Right ventricle myocardium inferior (tissue), 1 donor: ENCODE measurements around the gene RPS25. TPM values are rescaled to one million over a fixed set of nuclear protein-coding genes. Genes with fewer than 3 reads are reported as not detected.
"Not testable (repeated sequence)": the region's sequence is repeated elsewhere in the genome, so short reads cannot be mapped to it uniquely, and the experiment has no call there.

ENCODE experiments used
- ATAC-seq: fragments of 200-7000 bp; cut with Tn5 transposase; one replicate; pipeline ENCODE4 v1.9.1; 2020; ENCODE audit warnings: mild to moderate bottlenecking, moderate library complexity
- DNase-seq: peaks from one replicate; pipeline ENCODE4 v3.0.0; 2021; ENCODE audit errors: missing footprints
- intact Hi-C: fragments of 100-400 bp; cut with DNase I; formaldehyde crosslinking; loops from one replicate; pipeline ENCODE4 v1.11.0; 2022
- total RNA-seq: library from RNA; stranded (reverse); fragmentation: NEBNext Ultra II Directional; extraction: Animal tissue kit (Norgen Biotek cat#: 25700); gene quantifications from one replicate; pipeline ENCODE4 v1.2.1, GENCODE V29; 2021
- donor health status: DM: no; HTN: yes; CAD: no; lungs with severe emphysema.

The RPS25 gene
- total RNA-seq, 1 donor from 2014 or later: 876 TPM

DNA sequence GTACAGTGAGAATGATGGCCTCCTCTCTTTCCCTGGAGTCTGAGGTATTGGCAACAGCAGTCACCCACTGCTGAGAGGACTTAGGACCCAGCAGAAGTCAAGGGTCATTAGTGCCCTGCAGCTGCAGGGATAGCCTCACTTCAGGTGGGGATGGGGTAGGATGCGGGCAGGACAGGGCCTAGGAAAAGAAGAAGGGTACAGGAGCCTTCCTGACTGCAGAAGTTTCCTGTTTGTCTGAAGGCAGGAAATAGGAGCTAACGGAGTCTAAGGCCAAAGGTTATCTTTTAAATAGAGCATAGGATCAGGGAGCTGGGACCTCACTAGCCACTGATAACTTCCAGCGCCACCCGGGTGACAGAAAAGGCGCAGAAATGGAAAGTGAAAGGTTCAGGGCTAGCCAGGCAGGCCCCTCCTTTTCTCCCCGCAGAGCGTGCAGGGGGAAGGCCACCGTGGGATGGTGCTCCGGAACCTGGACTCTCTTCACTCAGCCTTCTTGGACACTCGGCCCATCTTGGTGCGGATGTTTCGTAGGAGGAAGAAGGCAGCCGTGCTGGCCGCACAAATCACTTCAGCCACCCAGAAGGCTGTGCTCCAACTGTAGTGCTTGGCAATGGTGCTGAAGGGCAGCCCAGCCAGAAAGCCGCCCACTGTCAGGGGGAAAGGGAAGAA, 6.4 kb upstream of the RPS25 start:
- DNase-seq (no peak), ATAC-seq (no peak)
- intact Hi-C loops: no loop called here

DNA sequence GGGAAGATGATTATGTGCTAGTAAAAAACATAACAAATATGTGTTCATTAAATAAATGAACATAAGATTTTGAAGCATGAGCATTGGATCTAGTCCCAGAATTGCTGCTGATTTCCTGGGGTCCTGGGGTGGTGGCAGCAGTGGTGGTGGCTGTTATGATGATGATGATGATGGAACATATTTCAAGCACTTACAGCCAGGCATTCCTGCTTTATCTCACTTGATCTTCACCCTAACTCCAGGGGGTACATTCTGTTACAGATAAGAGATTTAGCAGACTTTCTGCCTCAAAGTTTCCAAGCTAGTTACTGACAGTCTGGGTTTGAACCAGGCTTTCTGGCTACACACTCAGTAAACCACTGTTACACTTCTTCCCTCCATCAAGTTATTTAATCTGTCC, 5.6 kb upstream of the RPS25 start:
- DNase-seq (no peak), ATAC-seq (no peak)
- intact Hi-C loops: no loop called here

DNA sequence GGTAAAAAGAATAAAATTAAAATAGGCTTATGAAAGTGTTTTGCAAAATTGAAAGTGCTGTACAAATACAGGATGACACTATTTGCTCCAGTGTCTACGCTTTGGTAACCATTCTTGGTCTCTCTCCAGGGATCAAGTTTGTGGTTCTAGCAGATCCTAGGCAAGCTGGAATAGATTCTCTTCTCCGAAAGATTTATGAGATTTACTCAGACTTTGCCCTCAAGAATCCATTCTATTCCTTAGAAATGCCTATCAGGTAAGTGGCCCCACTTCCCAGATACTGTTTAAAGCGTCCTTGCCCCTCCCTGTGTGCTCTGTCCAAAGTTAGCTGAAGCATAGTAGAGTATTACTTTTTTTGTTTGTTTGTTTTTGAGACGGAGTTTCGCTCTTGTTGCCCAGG, 3.5 kb upstream of the RPS25 start:
- no peak for DNase-seq
- intact Hi-C loops: no loop called here
- ATAC-seq: no peak

DNA sequence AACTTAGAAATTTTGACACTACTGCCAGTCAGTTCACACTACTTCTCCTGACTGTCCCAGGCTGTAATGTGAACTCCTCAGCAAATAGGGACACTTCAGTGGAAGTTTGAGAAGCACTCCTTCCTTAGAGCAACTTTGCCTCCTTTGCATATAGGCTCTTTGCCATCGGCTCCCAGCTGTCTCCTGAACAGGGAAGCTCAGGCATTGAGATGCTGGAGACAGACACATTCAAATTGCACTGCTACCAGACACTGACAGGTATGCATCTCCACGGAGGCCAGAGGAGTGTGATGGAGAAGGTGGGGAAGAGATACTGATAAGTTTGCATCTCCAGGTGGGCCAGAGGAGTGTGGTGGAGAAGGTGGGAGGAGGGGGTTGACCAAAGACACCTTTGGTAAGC, 1.9 kb upstream of the RPS25 start:
- intact Hi-C loops: no loop called here
- ATAC-seq: no peak
- DNase-seq: no peak

DNA sequence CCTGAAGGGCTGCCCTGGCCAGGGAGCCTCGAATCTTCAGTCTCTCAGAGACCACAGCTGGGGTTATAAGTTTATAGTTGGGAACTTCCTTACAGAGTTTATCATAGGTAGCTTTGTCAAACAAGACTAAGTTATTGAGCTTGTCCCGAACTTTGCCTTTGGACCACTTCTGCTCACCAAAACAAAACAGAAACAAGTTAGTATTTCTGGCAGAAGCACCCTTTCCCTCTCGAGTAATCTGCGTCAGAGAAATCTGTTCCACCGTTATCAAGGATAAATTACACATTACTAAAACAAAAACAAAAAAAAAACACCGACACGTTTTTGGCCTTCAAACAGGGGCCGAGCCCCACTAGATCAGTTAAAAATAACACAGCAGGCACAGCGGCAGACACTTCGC, 766 bp downstream of the RPS25 start:
- ATAC-seq, intact Hi-C loops, DNase-seq: not testable (repeated sequence)

DNA sequence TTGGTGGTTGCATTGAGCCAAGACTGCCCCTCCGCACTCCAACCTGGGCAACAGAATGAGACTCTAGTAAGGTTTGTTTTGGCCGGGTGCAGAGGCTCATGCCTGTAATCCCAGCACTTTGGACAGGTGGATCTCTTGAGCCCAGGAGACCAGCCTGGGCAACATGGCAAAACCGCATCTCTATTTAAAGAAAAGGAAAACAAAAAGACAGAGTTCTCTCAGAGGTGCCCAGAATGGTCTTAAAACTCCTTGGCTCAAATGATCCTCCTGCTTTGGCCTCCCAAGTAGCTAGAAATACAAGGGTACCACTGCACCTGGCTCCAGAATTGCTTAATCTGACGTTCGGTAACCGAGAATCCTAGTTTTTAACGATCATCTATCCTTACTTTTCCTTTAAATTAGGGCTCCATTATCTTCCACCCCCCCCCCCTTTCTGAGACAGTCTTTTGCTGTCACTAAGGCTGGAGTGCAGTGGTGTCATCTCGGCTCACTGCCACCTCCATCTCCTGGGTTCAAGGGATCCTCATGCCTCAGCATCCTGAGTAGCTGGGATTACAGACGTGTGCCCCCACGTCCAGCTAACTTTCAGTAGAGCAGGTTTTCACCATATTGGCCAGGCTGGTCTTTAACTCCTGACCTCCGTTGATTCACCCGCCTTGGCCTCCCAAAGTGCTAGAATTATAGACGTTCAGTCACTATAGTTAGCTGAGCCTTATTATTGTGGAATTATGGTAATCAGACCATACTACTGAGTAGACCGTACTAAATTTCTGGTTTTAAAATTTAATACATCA, 1.7 kb downstream of the RPS25 start:
- ATAC-seq: no peak
- intact Hi-C loops: no loop called here

DNA sequence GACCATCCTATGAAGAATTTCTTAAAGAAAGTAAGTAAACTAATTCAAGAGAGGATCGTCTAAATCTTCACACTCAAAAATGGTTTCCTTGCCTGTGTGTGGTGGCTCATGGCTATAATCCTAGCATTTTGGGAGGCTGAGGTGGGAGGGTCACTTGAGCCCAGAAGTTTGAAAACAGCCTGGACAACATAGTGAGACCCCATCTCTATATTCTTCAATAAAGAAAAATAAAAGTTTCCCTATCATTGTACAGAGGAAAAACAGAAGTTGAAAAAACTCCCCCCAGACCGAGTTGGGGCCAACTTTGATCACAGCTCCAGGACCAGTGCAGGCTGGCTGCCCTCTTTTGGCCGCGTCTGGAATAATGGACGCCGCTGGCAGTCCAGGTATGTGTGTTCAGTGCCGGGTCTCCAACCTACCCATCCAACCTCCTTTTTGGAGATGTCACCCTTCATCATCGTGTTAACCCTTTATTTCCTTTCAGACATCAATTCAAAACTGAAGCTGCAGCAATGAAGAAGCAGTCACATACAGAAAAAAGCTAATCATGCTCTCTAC, 3.0 kb downstream of the RPS25 start:
- intact Hi-C loops: no loop called here
- ATAC-seq: no peak

More for the DNA sequence above, 1.7 kb downstream of the RPS25 start:
- DNase-seq: no peak

DNA sequence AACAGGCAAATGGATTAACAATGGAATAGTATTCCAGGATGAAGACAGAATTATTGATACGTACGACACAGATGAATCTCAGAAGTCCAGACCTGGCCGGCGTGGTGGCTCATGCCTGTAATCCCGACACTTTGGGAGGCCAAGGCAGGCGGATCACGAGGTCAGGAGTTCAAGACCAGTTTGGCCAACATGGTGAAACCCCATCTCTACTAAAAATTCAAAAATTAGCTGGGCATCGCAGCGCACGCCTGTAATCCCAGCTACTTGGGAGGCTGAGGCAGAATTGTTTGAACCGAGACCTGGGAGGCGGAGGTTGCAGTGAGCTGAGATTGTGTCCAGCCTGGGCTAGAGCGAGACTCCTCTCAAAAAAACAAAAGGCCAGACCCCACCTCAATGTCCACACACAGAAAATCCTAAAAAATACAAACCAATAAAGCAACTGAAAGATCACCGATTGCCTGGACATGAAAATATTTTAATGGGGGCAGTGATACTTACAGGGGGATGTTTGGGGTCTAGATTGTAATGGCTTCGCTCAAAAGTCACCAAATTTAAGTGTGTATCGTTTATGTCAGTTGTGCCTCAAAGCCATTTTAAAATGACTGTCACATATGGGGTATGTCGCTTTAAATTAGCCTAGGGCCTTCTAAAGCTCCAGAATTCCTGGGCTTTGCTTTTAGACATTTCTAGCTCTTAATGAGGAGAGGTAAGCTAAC, 3.8 kb downstream of the RPS25 start:
- DNase-seq (no peak), ATAC-seq (no peak)
- intact Hi-C loops: no loop called here

More for the DNA sequence above, 3.0 kb downstream of the RPS25 start:
- no peak for DNase-seq

DNA sequence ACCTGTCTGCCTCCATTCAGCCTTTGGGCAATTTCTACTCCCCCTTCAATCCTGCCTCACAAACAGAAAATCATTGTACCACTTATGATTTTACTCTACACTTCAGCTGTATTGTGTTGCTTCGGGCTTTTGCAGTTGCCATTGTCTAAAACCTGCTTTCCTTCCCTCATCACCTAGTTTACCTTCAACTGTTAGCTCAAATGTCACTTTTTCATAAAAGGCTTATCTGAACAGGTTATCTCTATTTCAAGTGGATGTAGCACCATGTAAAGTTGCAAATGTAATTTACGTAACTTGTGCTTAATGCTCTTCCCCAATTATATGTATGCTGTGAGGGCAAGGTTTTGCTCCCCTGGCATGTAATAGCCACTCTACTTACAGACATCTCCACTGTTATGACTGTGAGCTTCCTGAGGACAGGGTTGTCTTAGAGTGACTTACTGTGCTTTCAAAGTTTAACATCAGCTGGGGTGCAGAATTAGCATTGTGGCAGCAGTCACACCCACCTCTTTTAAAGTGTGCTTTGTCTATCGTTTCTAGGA, 5.4 kb downstream of the RPS25 start:
- ATAC-seq (no peak), DNase-seq (no peak)
- intact Hi-C loops: no loop called here

DNA sequence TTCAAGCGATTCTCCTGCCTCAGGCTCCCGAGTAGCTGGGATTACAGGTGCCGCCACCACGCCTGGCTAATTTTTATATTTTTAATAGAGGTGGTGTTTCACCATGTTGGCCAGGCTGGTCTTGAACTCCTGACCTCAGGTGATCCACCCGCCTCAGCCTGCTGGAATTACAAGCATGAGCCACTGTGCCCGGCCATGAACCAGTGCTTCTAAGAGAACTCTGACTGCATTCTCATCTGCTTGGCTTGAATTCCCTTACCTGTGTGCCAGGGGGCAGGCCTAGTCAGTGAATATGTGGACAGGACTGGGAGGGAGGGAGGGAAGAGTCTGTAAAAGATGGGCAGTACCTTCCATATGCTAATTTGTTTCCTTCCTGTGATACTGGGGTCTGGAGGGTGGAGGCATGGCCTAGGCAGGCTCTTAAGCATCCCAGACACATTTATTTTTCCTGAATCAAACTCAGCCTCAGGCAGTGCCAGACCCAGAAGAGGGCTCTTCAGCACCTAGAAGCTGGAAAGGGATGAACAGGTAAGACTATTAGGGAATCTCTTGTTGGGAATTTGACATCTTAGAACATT, 6.6 kb downstream of the RPS25 start:
- intact Hi-C loops: no loop called here
- DNase-seq: no peak
- ATAC-seq: peak; percentile 18

DNA sequence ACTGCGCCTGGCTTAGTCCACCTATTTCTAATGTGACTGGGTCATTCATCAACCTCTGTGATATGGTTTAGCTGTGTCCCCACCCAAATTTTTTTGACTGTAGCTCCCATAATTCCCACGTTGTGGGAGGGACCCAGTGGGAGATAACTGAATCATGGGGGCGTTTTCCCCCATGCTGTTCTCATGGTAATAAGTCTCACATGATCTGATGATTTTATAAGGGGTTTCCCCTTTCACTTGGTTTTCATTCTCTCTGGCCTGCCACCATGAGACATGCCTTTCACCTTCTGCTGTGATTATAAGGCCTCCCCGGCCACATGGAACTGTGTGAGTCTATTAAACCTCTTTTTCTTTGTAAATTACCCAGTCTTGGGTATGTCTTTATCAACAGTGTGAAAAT, 11.5 kb downstream of the RPS25 start:
- DNase-seq: no peak
- intact Hi-C loops: no loop called here
- ATAC-seq: no peak

DNA sequence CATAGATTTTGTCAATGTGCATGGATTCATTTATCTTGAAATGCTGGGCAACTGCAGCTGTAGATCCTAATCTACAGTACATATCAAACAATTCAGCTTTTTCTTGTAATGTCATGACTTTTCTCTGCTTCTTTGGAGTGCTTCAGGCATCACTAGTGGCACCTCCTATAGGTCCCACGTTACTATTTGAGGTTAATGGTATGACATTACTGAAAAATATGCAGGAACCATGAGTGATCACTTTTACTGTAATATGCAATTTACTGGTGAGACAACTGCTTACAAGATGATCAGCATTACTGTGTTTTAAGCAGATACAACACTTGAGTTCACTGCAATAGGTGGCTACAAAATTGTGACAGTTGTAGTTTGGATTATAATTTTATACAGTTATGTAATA, 17.2 kb downstream of the RPS25 start:
- intact Hi-C loops: no loop called here
- no peak for DNase-seq
- ATAC-seq: no peak

DNA sequence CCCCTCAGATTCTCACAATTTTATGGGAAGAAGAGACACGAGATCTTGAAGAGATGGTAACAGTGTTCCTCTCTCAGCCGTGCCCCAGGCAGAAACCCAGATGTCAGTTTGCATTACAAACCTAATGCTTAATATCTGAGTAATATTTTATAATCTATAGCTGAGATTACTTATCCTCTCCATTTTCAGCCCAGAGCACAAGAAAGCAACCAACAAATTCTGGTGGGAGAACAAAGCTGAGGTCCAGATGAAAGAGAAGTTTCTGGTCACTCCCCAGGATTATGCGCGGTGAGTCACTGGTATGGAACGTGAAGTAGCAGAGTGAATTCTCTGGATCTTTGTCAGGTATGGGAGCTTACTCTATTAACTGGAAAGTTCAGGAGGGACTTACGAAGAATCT, 19.3 kb downstream of the RPS25 start:
- intact Hi-C loops: no loop called here
- ATAC-seq: no peak
- DNase-seq: no peak

DNA sequence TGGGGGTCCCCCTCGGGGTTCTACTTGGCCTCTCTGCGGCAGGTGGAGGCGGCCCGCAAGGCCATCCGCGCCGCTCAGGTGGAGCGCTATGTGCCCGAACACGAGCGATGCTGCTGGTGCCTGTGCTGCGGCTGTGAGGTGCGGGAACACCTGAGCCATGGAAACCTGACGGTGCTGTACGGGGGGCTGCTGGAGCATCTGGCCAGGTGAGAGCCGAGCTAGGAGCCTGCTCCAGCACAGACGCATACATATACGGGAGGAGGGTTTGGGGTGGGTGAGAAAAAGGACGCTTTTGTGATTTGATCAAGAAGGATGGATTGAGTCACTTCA, 19.8 kb downstream of the RPS25 start:
- peak; percentile 5 for ATAC-seq
- DNase-seq: no peak
- intact Hi-C loops: no loop called here

DNA sequence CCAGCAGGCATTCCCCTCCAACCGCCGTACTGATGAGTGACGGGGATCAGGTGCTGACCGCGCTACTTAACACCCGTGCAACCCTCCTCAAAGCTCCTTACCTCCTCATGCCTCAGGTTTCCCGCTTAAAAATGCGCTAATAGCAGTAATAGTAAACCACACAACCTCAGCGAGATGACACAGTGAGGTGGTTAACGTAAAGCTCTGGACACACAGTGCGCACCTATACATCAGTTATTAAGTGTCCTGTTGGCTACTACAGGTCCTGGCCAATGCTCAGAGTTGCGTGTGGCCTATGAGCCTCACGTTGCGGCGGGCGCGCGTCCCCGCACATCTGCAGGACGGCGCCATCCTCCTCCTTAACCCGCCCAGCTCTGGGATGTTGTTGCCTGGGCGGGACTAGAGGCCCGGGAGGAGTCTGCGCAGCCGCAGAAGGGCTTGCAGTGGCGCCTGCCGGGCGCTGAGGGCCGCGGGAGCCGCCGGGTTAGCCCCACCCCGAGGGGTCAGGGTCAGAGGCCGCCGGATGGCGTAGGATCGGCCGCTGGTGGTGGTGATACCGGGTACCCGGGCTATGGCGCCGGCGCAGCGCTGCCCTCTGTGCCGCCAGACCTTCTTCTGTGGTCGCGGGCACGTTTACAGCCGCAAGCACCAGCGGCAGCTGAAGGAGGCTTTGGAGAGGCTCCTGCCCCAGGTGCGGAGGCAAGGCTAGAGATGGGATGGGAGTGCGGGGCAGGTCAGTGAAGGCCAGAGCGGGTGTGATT, 20.3 kb downstream of the RPS25 start, which contains the start of gene CENATAC:
TSS of gene CENATAC (plus strand) at position 512 of the 761 bp plus-strand sequence. CDS start at position 572, 60 bp downstream.
- DNase-seq: peak; percentile 98
- ATAC-seq: peak; percentile 100
- intact Hi-C loops: no loop called here

DNA sequence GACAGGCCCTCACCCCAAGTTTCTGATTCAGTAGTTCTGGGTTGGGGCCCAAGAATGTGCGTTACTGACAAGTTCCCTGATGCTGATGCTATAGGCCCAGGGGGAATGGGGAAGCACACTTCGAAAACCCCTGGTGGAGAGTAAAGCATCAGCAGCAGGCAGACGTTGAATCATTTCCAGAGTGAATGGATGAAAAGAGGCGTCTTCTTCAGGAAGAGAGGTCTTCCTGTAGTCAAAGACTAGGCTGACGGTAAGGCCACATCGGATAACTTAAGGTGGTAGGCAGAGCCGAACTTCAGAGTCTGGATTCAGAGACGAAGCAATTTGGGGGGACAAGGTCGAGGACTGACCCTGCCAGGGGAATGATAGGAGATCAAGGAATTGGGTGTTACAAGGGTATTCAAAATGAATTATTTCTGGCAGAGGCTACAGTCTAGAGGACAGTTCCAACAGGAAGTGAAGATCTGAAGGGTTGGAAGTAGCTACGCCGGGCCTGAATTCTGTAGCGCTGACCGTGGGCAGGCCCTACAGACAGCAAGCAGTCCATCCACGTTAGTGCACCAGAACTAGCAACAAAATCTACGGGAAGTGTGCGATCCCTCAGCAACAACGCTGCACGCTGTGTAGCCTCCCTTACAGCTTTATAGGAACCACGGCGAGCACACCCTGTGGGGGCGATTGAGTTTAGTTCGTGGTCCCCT, 21.1 kb downstream of the RPS25 start:
- intact Hi-C loops: no loop called here
- peak; percentile 18 for ATAC-seq
- DNase-seq: no peak

DNA sequence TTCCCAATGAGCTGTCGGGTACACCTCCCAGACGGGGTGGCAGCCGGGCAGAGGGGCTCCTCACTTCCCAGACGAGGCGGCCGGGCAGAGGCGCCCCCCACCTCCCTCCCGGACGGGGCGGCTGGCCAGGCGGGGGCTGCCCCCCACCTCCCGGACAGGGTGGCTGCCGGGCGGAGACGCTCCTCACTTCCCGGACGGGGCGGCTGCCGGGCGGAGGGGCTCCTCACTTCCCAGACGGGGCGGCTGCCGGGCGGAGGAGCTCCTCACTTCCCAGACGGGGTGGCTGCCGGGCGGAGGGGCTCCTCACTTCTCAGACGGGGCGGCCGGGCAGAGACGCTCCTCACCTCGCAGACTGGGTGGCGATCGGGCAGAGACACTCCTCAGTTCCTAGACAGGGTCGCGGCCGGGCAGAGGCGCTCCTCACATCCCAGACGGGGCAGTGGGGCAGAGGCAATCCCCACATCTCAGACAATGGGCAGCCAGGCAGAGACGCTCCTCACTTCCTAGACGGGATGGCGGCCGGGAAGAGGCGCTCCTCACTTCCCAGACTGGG, 26.6 kb downstream of the RPS25 start:
- intact Hi-C loops, ATAC-seq, DNase-seq: not testable (repeated sequence)
